DND-41 (cell line): ENCODE results near the gene GTF2E1.

Source experiments
- ATAC-seq: fragments of 200-7000 bp; cut with Tn5 transposase; 3 replicates; pipeline ENCODE4 v1.9.1; 2021; ENCODE audit warnings: low read depth; ENCODE audit not compliant: insufficient read depth
- DNase-seq: peaks from one replicate; pipeline ENCODE4 v3.0.0-alpha.2; 2020
- H2AFZ ChIP-seq: 2 replicates; pipeline ENCODE4 v1.6.0; 2012; ENCODE audit warnings: low read depth, low read length
- H3K27ac ChIP-seq: 2 replicates; pipeline ENCODE4 v1.5.1; 2012; ENCODE audit warnings: low read length, inconsistent platforms
- H3K27me3 ChIP-seq: fragments of 200-600 bp; sonication (generic); 2 replicates; pipeline ENCODE4 v1.6.0; 2012; ENCODE audit warnings: low read length, mild to moderate bottlenecking, inconsistent platforms; ENCODE audit not compliant: insufficient read depth, poor library complexity
- H3K36me3 ChIP-seq: 2 replicates; pipeline ENCODE4 v1.5.1; 2012; ENCODE audit warnings: low read length, inconsistent platforms; ENCODE audit not compliant: insufficient read depth
- H3K4me1 ChIP-seq: 2 replicates; pipeline ENCODE4 v1.5.1; 2012; ENCODE audit warnings: mild to moderate bottlenecking, low read length; ENCODE audit not compliant: insufficient read depth
- H3K4me2 ChIP-seq: 2 replicates; pipeline ENCODE4 v1.6.0; 2012; ENCODE audit warnings: mild to moderate bottlenecking, moderate library complexity, low read length, inconsistent platforms; ENCODE audit not compliant: insufficient read depth
- H3K4me3 ChIP-seq, 2 experiments: fragments of 200-600 bp in 1 of 2; shearing (Covaris generic) in 1 of 2; 2 replicates each; pipeline ENCODE4 v1.5.1; 2012 to 2016; ENCODE audit warnings: inconsistent platforms in 2 of 2, low read length in 2 of 2, mild to moderate bottlenecking in 2 of 2, low read depth in 1 of 2, moderate library complexity in 1 of 2
- H3K79me2 ChIP-seq: 2 replicates; pipeline ENCODE4 v1.6.0; 2012; ENCODE audit warnings: low read length, inconsistent platforms; ENCODE audit not compliant: insufficient read depth
- H3K9ac ChIP-seq: 2 replicates; pipeline ENCODE4 v1.6.0; 2012; ENCODE audit warnings: low read depth, mild to moderate bottlenecking, inconsistent platforms, low read length, moderate library complexity
- H3K9me3 ChIP-seq: 2 replicates; pipeline ENCODE4 v1.5.1; 2012; ENCODE audit warnings: low read length, moderate library complexity, mild to moderate bottlenecking, inconsistent platforms; ENCODE audit not compliant: insufficient read depth, severe bottlenecking
- H4K20me1 ChIP-seq: 2 replicates; pipeline ENCODE4 v1.6.0; 2012; ENCODE audit warnings: low read length; ENCODE audit not compliant: insufficient read depth
- EZH2 ChIP-seq: IDR thresholded peaks from 3 replicates; pipeline ENCODE4 v1.6.1; 2012; ENCODE audit warnings: borderline replicate concordance, low read depth, mild to moderate bottlenecking, moderate library complexity, low read length, inconsistent platforms; ENCODE audit not compliant: severe bottlenecking
- TF ChIP-seq, protein P1 (sequence below): IDR thresholded peaks from 2 replicates; pipeline ENCODE4 v1.5.1; 2012; ENCODE audit warnings: borderline replicate concordance, low read length, moderate library complexity, mild to moderate bottlenecking; ENCODE audit not compliant: poor library complexity, severe bottlenecking; ENCODE audit errors: extremely low read depth

The GTF2E1 gene

GRCh38 chr3:120824613-120825012 lies 82.1 kb downstream of the GTF2E1 start:
- Histone ChIP-seq H3K9me3 (no peaks in the 10 kb centered on the region), H3K27me3 (peaks cover 6% of the 10 kb centered on the region), H3K4me2 (no peak overlapping the region), H3K4me1 (no peaks in the 10 kb centered on the region), H3K79me2 (no peaks in the 10 kb centered on the region), H3K36me3 (no peaks in the 10 kb centered on the region), H3K4me3 (no peak overlapping the region), H2AFZ (no peak overlapping the region), H3K9ac (no peak overlapping the region), H4K20me1 (no peaks in the 10 kb centered on the region), H3K27ac (no peak overlapping the region)
- TF ChIP-seq EZH2: no peak
- TF ChIP-seq, protein P1, sequence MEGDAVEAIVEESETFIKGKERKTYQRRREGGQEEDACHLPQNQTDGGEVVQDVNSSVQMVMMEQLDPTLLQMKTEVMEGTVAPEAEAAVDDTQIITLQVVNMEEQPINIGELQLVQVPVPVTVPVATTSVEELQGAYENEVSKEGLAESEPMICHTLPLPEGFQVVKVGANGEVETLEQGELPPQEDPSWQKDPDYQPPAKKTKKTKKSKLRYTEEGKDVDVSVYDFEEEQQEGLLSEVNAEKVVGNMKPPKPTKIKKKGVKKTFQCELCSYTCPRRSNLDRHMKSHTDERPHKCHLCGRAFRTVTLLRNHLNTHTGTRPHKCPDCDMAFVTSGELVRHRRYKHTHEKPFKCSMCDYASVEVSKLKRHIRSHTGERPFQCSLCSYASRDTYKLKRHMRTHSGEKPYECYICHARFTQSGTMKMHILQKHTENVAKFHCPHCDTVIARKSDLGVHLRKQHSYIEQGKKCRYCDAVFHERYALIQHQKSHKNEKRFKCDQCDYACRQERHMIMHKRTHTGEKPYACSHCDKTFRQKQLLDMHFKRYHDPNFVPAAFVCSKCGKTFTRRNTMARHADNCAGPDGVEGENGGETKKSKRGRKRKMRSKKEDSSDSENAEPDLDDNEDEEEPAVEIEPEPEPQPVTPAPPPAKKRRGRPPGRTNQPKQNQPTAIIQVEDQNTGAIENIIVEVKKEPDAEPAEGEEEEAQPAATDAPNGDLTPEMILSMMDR: no peak
- ATAC-seq: no peak
- no peak for DNase-seq

GRCh38 chr3:120828796-120829195 lies 86.3 kb downstream of the GTF2E1 start:
- no peaks in the 10 kb centered on the region for H3K36me3 ChIP-seq
- no peaks in the 10 kb centered on the region for H4K20me1 ChIP-seq
- no peaks in the 10 kb centered on the region for H3K27me3 ChIP-seq
- no peaks in the 10 kb centered on the region for H3K79me2 ChIP-seq
- H3K9ac ChIP-seq: no peak overlapping the region
- no peak overlapping the region for H3K4me2 ChIP-seq
- no peak overlapping the region for H3K4me3 ChIP-seq
- no peak overlapping the region for H2AFZ ChIP-seq
- no peak overlapping the region for H3K27ac ChIP-seq
- no peak for ATAC-seq
- H3K4me1 ChIP-seq: no peaks in the 10 kb centered on the region
- TF ChIP-seq EZH2: no peak
- TF ChIP-seq, protein P1: no peak
- DNase-seq: no peak
- no peaks in the 10 kb centered on the region for H3K9me3 ChIP-seq

DNA sequence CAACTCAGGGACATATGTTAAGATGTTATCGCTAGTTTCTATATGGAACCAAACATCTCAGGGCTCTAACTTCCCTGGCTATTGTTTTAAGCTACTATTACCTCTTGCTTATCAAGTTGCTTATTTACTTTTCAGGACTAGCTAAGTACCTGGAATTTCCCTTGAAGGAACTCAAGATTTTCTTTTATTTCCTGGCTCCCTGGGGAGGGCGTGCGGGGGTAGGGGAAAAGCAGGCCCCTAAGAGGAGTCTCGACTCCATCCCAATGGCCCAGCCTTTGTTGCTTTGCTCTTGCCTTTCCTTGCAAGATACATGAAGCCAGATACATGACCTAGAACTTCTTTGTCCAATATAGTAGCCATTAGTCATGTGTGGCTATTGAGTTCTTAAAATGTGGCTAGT lies 88.5 kb downstream of the GTF2E1 start:
- H3K27ac ChIP-seq: no peak overlapping the region
- H3K9me3 ChIP-seq: no peaks in the 10 kb centered on the region
- H3K79me2 ChIP-seq: no peaks in the 10 kb centered on the region
- DNase-seq (no peak), ATAC-seq (no peak)
- no peak overlapping the region for H3K4me2 ChIP-seq
- H3K9ac ChIP-seq: no peak overlapping the region
- no peaks in the 10 kb centered on the region for H3K36me3 ChIP-seq
- H4K20me1 ChIP-seq: no peaks in the 10 kb centered on the region
- TF ChIP-seq EZH2: no peak
- TF ChIP-seq, protein P1: no peak
- H2AFZ ChIP-seq: no peak overlapping the region
- H3K4me1 ChIP-seq: no peaks in the 10 kb centered on the region
- no peaks in the 10 kb centered on the region for H3K27me3 ChIP-seq
- no peak overlapping the region for H3K4me3 ChIP-seq
